ENCODE data around the gene PTPRC. TPM values are rescaled to one million over a fixed set of nuclear protein-coding genes. Genes with fewer than 3 reads are reported as not detected.

PTPRC gene
- total and polyA plus RNA-seq, 4 donors: 3.7 to 38.4 (median 8.5) TPM

DNA sequence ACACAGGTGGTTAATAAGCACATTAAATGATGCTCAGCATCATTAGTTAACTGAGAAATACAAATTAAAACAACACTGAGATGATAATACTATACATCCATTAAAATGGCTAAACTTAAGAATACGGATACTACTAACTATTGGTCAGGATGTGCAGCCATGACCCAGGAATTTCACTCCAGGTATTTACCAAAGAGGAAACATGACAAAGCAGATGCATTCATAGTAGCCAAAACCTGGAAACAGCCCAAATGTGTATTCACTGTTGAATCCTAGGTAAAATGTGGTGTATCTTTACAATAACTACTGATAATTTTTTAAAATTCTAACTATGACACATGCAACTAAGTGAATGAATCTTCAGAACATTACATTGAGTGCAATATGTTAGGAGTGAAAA lies 73.0 kb downstream of the PTPRC start:
- Histone ChIP-seq H3K9me3 (ENCODE audit: control insufficient read depth, insufficient read depth, low read length) (no peaks in the 10 kb centered on the region), H3K27me3 (ENCODE audit: control insufficient read depth, insufficient read depth, low read length) (no peaks in the 10 kb centered on the region), H3K4me1 (ENCODE audit: control insufficient read depth, insufficient read depth, low read length) (no peaks in the 10 kb centered on the region), H3K4me3 (ENCODE audit: low read depth, low read length) (no peak overlapping the region), H3K36me3 (ENCODE audit: control insufficient read depth, insufficient read depth, low read length) (no peaks in the 10 kb centered on the region), H3K27ac (ENCODE audit: low read depth, low read length) (no peak overlapping the region)
- no peak for DNase-seq (ENCODE audit: low read depth in 4 of 6, low spot score in 6 of 6)
- no CpG with 5 or more reads among the region's 1 CpG for WGBS (ENCODE audit: insufficient coverage)

- no peak for DNase-seq (ENCODE audit: low read depth in 4 of 6, low spot score in 6 of 6)
- no peaks in the 10 kb centered on the region for H3K27me3 ChIP-seq (ENCODE audit: control insufficient read depth, insufficient read depth, low read length)
- H3K27ac ChIP-seq (ENCODE audit: low read depth, low read length): no peak overlapping the region
- no peak overlapping the region for H3K4me3 ChIP-seq (ENCODE audit: low read depth, low read length)
- no peaks in the 10 kb centered on the region for H3K36me3 ChIP-seq (ENCODE audit: control insufficient read depth, insufficient read depth, low read length)
- no peaks in the 10 kb centered on the region for H3K9me3 ChIP-seq (ENCODE audit: control insufficient read depth, insufficient read depth, low read length)
- H3K4me1 ChIP-seq (ENCODE audit: control insufficient read depth, insufficient read depth, low read length): no peaks in the 10 kb centered on the region
Observed at GRCh38 chr1:198713081-198713480, 74.2 kb downstream of the PTPRC start.

GRCh38 chr1:198714271-198714670 lies 75.4 kb downstream of the PTPRC start:
- Histone ChIP-seq H3K4me3 (ENCODE audit: low read depth, low read length) (no peak overlapping the region), H3K4me1 (ENCODE audit: control insufficient read depth, insufficient read depth, low read length) (no peaks in the 10 kb centered on the region), H3K36me3 (ENCODE audit: control insufficient read depth, insufficient read depth, low read length) (no peaks in the 10 kb centered on the region), H3K27ac (ENCODE audit: low read depth, low read length) (no peak overlapping the region), H3K27me3 (ENCODE audit: control insufficient read depth, insufficient read depth, low read length) (no peaks in the 10 kb centered on the region), H3K9me3 (ENCODE audit: control insufficient read depth, insufficient read depth, low read length) (no peaks in the 10 kb centered on the region)
- WGBS (ENCODE audit: insufficient coverage): 20% methylated on average over 1 of the region's 5 CpGs
- DNase-seq (ENCODE audit: low read depth in 4 of 6, low spot score in 6 of 6): no peak

DNA sequence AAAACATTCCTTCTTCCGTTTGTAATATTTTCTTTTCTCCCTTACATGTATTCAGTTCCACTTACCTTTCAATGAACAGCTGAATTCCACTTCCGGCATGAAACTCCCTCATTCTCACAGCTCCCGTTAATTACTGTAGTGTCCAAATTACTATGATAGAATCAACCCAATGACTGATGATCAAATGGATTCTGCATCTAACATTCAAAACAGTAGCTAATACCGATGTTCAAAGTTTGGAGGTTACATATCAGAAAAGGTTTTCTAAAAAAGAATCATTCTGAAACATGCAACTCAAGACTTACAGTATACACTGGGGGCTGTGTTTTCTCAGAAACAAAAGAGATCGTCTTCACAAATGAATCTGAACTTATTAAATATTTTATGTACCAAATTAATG lies 77.2 kb downstream of the PTPRC start:
- no peaks in the 10 kb centered on the region for H3K9me3 ChIP-seq (ENCODE audit: control insufficient read depth, insufficient read depth, low read length)
- H3K4me3 ChIP-seq (ENCODE audit: low read depth, low read length): no peak overlapping the region
- no peak for DNase-seq (ENCODE audit: low read depth in 4 of 6, low spot score in 6 of 6)
- WGBS (ENCODE audit: insufficient coverage): 75% methylated on average over 1 of the region's 5 CpGs
- no peaks in the 10 kb centered on the region for H3K4me1 ChIP-seq (ENCODE audit: control insufficient read depth, insufficient read depth, low read length)
- H3K36me3 ChIP-seq (ENCODE audit: control insufficient read depth, insufficient read depth, low read length): no peaks in the 10 kb centered on the region
- H3K27ac ChIP-seq (ENCODE audit: low read depth, low read length): no peak overlapping the region
- no peaks in the 10 kb centered on the region for H3K27me3 ChIP-seq (ENCODE audit: control insufficient read depth, insufficient read depth, low read length)

- no peaks in the 10 kb centered on the region for H3K27me3 ChIP-seq (ENCODE audit: control insufficient read depth, insufficient read depth, low read length)
- no peak overlapping the region for H3K4me3 ChIP-seq (ENCODE audit: low read depth, low read length)
- WGBS (ENCODE audit: insufficient coverage): no CpG with 5 or more reads among the region's 1 CpG
- no peaks in the 10 kb centered on the region for H3K9me3 ChIP-seq (ENCODE audit: control insufficient read depth, insufficient read depth, low read length)
- H3K27ac ChIP-seq (ENCODE audit: low read depth, low read length): no peak overlapping the region
- H3K36me3 ChIP-seq (ENCODE audit: control insufficient read depth, insufficient read depth, low read length): no peaks in the 10 kb centered on the region
- no peaks in the 10 kb centered on the region for H3K4me1 ChIP-seq (ENCODE audit: control insufficient read depth, insufficient read depth, low read length)
- no peak for DNase-seq (ENCODE audit: low read depth in 4 of 6, low spot score in 6 of 6)
Observed at GRCh38 chr1:198717510-198717909, 78.7 kb downstream of the PTPRC start.

DNA sequence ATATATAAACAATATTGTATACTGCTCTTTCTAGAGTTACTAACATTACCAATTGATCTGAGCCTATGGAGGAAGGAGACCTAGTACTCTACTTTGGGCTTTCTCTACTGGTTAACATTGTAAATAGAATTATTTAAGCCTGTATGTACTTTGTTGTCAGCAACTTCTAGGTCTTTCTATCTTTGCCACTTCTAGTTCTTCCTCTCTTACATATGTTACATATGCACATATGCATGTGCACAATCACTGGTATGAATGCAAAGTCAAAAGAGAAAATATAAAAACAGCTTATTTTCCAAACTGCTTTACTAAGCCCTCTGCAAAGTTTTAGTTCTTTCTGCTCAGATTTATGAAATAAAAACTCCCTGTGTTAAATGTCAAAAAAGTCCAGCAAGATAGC lies 84.3 kb downstream of the PTPRC start:
- Histone ChIP-seq H3K36me3 (ENCODE audit: control insufficient read depth, insufficient read depth, low read length) (no peaks in the 10 kb centered on the region), H3K27ac (ENCODE audit: low read depth, low read length) (no peak overlapping the region)
- no peak for DNase-seq (ENCODE audit: low read depth in 4 of 6, low spot score in 6 of 6)

GRCh38 chr1:198725090-198725489 lies 86.2 kb downstream of the PTPRC start:
- H3K9me3 ChIP-seq (ENCODE audit: control insufficient read depth, insufficient read depth, low read length): no peaks in the 10 kb centered on the region
- H3K27ac ChIP-seq (ENCODE audit: low read depth, low read length): no peak overlapping the region
- no peaks in the 10 kb centered on the region for H3K27me3 ChIP-seq (ENCODE audit: control insufficient read depth, insufficient read depth, low read length)
- no peaks in the 10 kb centered on the region for H3K36me3 ChIP-seq (ENCODE audit: control insufficient read depth, insufficient read depth, low read length)
- no peak for DNase-seq (ENCODE audit: low read depth in 4 of 6, low spot score in 6 of 6)
- no peak overlapping the region for H3K4me3 ChIP-seq (ENCODE audit: low read depth, low read length)
- H3K4me1 ChIP-seq (ENCODE audit: control insufficient read depth, insufficient read depth, low read length): no peaks in the 10 kb centered on the region

More for the DNA sequence above, 84.3 kb downstream of the PTPRC start:
- H3K9me3 ChIP-seq (ENCODE audit: control insufficient read depth, insufficient read depth, low read length): no peaks in the 10 kb centered on the region
- H3K4me3 ChIP-seq (ENCODE audit: low read depth, low read length): no peak overlapping the region
- no peaks in the 10 kb centered on the region for H3K27me3 ChIP-seq (ENCODE audit: control insufficient read depth, insufficient read depth, low read length)
- H3K4me1 ChIP-seq (ENCODE audit: control insufficient read depth, insufficient read depth, low read length): no peaks in the 10 kb centered on the region

DNA sequence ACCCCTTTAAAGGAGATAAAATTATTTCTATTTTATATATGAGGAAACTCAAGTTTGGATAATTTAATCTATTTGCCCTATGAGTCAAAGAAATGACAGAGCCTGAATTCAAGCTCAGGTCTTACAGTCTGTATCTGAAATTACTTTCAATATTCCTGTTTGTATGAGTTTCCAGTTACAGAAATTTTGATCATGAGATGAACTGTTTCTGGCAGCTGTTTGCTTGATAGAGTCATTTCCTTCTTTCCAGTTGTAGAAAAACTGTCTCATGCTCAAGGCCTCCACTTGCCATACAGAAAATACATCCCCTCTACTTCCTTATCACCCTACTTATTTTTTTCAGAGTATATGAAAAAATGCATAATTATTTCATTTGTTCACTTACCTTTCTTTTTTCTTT lies 87.6 kb downstream of the PTPRC start:
- Histone ChIP-seq H3K27ac (ENCODE audit: low read depth, low read length) (no peak overlapping the region), H3K9me3 (ENCODE audit: control insufficient read depth, insufficient read depth, low read length) (no peaks in the 10 kb centered on the region), H3K4me3 (ENCODE audit: low read depth, low read length) (no peak overlapping the region), H3K27me3 (ENCODE audit: control insufficient read depth, insufficient read depth, low read length) (no peaks in the 10 kb centered on the region), H3K36me3 (ENCODE audit: control insufficient read depth, insufficient read depth, low read length) (no peaks in the 10 kb centered on the region), H3K4me1 (ENCODE audit: control insufficient read depth, insufficient read depth, low read length) (no peaks in the 10 kb centered on the region)
- DNase-seq (ENCODE audit: low read depth in 4 of 6, low spot score in 6 of 6): no peak

DNA sequence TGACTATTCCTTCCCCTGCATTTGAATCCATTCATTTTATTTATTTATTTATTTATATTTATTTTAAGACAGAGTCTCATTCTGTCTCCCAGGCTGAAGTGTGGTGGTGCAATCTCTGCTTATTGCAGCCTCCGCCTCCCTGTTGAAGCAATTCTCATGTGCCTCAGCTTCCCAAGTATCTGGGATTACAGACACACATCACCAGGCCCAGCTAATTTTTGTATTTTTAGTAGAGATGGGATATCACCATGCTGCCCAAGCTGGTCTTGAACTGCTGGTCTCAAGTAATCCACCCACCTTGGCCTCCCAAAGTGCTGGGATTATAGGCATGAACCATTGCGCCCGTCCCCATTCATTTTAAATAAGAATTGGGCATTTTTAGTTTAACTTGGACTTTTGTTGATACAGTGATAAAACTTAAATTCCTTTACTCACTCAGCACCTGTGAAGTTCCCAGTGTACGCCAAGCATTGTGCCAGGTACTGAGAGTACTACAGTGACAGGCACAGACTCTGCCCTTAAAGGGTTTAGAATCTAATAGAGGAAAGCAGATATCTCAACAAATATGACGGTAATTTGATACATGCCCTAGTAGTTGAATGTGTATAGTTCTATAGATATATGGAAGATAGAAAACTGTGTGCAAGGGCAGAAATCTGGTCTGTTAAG lies 90.5 kb downstream of the PTPRC start:
- Histone ChIP-seq H3K4me1 (ENCODE audit: control insufficient read depth, insufficient read depth, low read length) (no peaks in the 10 kb centered on the region), H3K9me3 (ENCODE audit: control insufficient read depth, insufficient read depth, low read length) (no peaks in the 10 kb centered on the region), H3K27ac (ENCODE audit: low read depth, low read length) (no peak overlapping the region), H3K27me3 (ENCODE audit: control insufficient read depth, insufficient read depth, low read length) (no peaks in the 10 kb centered on the region), H3K4me3 (ENCODE audit: low read depth, low read length) (no peak overlapping the region), H3K36me3 (ENCODE audit: control insufficient read depth, insufficient read depth, low read length) (no peaks in the 10 kb centered on the region)
- WGBS (ENCODE audit: insufficient coverage): 100% methylated on average over 1 of the region's 5 CpGs
- DNase-seq (ENCODE audit: low read depth in 4 of 6, low spot score in 6 of 6): no peak

DNA sequence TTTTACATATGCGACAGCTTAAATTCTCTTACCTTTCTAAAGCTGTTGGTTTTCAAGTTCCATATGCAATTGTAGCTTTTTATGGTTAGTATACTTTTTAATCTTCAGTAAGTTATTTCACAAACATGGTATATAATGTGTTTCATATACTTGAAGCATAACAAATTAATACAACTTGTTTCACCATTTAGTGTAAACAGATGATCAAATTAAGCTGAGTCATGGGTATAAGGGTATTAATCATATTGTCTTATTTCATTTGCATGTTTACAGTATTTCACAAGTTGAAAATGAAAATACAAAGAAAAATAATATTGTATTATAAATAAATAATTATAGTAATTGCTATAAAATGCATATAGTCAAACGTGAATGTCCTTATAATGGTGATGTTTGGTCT lies 92.1 kb downstream of the PTPRC start:
- no CpG with 5 or more reads among the region's 2 CpGs for WGBS (ENCODE audit: insufficient coverage)
- Histone ChIP-seq H3K27ac (ENCODE audit: low read depth, low read length) (no peak overlapping the region), H3K9me3 (ENCODE audit: control insufficient read depth, insufficient read depth, low read length) (no peaks in the 10 kb centered on the region), H3K4me3 (ENCODE audit: low read depth, low read length) (no peak overlapping the region), H3K36me3 (ENCODE audit: control insufficient read depth, insufficient read depth, low read length) (no peaks in the 10 kb centered on the region), H3K4me1 (ENCODE audit: control insufficient read depth, insufficient read depth, low read length) (no peaks in the 10 kb centered on the region), H3K27me3 (ENCODE audit: control insufficient read depth, insufficient read depth, low read length) (no peaks in the 10 kb centered on the region)
- DNase-seq (ENCODE audit: low read depth in 4 of 6, low spot score in 6 of 6): no peak
